ENCODE data around the gene CEBPB. TPM values are rescaled to one million over a fixed set of nuclear protein-coding genes. Genes with fewer than 3 reads are reported as not detected.

CEBPB gene
- total and polyA plus RNA-seq, 2 donors (not counting 1 experiment from before 2014, with no cell fraction given): 21.0 to 106 TPM

DNA sequence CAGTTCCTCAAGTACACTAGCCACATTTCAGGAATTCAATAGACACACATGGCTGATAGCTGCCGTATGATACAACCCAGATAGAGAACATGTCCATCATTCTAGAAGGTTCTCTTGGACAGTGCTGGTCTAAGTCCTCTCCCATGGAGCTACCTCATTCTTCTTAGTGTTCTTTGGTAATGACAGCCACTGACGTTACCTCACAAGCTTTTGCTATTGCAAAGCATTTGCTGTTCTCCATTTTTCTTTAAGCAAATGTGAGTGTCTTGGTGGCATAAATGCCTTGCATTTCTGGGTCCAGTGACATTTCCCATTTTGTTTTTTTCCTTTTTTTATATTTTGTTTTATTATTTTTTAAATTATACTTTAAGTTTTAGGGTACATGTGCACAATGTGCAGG, 8.3 kb upstream of the CEBPB start:
- Histone ChIP-seq H2AFZ (ENCODE audit: low read length) (no peak overlapping the region), H3K4me3 (replicated peaks in 1 of 4; ENCODE audit: control extremely low read depth in 1 of 4, insufficient read depth in 1 of 4, low read depth in 3 of 4, low read length in 4 of 4) (no peak overlapping the region), H3K9ac (ENCODE audit: insufficient read depth, low read length) (no peak overlapping the region), H3K27me3 (ENCODE audit: control insufficient read depth, insufficient read depth, low read length) (no peaks in the 10 kb centered on the region), H3K36me3 (ENCODE audit: control insufficient read depth, insufficient read depth, low read length) (no peaks in the 10 kb centered on the region), H3K27ac (ENCODE audit: insufficient read depth, low read length) (no peak overlapping the region), H3K4me2 (ENCODE audit: extremely low read depth, insufficient read depth, low read length) (no peak overlapping the region), H3K9me3 (ENCODE audit: control insufficient read depth, insufficient read depth, low read depth, low read length) (no peaks in the 10 kb centered on the region), H3K79me2 (ENCODE audit: control insufficient read depth, insufficient read depth, low read length) (no peaks in the 10 kb centered on the region), H4K20me1 (ENCODE audit: control insufficient read depth, extremely low read depth, insufficient read depth, low read length) (no peaks in the 10 kb centered on the region), H3K4me1 (ENCODE audit: control insufficient read depth, extremely low read depth, insufficient read depth, low read length) (no peaks in the 10 kb centered on the region)
- DNase-seq (ENCODE audit: low read depth in 2 of 2): no peak
- no peak for TF ChIP-seq EZH2 (IDR thresholded peaks at IDR 0.05; ENCODE audit: low read length, missing control alignments)
- TF ChIP-seq, protein P1, sequence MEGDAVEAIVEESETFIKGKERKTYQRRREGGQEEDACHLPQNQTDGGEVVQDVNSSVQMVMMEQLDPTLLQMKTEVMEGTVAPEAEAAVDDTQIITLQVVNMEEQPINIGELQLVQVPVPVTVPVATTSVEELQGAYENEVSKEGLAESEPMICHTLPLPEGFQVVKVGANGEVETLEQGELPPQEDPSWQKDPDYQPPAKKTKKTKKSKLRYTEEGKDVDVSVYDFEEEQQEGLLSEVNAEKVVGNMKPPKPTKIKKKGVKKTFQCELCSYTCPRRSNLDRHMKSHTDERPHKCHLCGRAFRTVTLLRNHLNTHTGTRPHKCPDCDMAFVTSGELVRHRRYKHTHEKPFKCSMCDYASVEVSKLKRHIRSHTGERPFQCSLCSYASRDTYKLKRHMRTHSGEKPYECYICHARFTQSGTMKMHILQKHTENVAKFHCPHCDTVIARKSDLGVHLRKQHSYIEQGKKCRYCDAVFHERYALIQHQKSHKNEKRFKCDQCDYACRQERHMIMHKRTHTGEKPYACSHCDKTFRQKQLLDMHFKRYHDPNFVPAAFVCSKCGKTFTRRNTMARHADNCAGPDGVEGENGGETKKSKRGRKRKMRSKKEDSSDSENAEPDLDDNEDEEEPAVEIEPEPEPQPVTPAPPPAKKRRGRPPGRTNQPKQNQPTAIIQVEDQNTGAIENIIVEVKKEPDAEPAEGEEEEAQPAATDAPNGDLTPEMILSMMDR (conservative IDR thresholded peaks at IDR 0.05 in 1 of 2, IDR thresholded peaks at IDR 0.05 in 1 of 2; ENCODE audit: low read depth in 1 of 2, low read length in 2 of 2): no peak

DNA sequence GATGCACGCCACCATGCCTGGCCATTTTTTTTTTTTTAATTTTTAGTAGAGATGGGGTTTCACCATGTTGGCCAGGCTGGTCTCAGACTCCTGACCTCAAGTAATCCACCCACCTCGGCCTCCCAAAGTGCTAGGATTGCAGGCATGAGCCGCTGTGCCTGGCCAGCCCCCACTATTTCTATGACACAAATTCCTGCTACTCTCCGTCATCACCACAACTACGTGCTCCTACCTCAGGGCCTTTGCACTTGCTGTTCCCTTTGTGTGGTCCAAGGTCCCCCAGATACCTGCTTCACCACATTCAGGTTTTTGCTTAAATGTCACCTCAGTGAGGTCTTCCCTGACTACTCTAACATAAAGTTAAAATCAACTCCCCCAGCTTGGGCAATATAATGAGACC, 5.2 kb upstream of the CEBPB start:
- Histone ChIP-seq H3K9ac (ENCODE audit: insufficient read depth, low read length) (no peak overlapping the region), H3K4me1 (ENCODE audit: control insufficient read depth, extremely low read depth, insufficient read depth, low read length) (peaks cover 3% of the 10 kb centered on the region), H2AFZ (ENCODE audit: low read length) (no peak overlapping the region), H3K36me3 (ENCODE audit: control insufficient read depth, insufficient read depth, low read length) (no peaks in the 10 kb centered on the region), H3K4me2 (ENCODE audit: extremely low read depth, insufficient read depth, low read length) (no peak overlapping the region), H3K27me3 (ENCODE audit: control insufficient read depth, insufficient read depth, low read length) (no peaks in the 10 kb centered on the region), H3K9me3 (ENCODE audit: control insufficient read depth, insufficient read depth, low read depth, low read length) (no peaks in the 10 kb centered on the region), H3K4me3 (replicated peaks in 1 of 4; ENCODE audit: control extremely low read depth in 1 of 4, insufficient read depth in 1 of 4, low read depth in 3 of 4, low read length in 4 of 4) (no peak overlapping the region), H4K20me1 (ENCODE audit: control insufficient read depth, extremely low read depth, insufficient read depth, low read length) (no peaks in the 10 kb centered on the region), H3K27ac (ENCODE audit: insufficient read depth, low read length) (no peak overlapping the region), H3K79me2 (ENCODE audit: control insufficient read depth, insufficient read depth, low read length) (no peaks in the 10 kb centered on the region)
- no peak for DNase-seq (ENCODE audit: low read depth in 2 of 2)
- TF ChIP-seq, protein P1 (conservative IDR thresholded peaks at IDR 0.05 in 1 of 2, IDR thresholded peaks at IDR 0.05 in 1 of 2; ENCODE audit: low read depth in 1 of 2, low read length in 2 of 2): no peak
- TF ChIP-seq EZH2 (IDR thresholded peaks at IDR 0.05; ENCODE audit: low read length, missing control alignments): no peak

DNA sequence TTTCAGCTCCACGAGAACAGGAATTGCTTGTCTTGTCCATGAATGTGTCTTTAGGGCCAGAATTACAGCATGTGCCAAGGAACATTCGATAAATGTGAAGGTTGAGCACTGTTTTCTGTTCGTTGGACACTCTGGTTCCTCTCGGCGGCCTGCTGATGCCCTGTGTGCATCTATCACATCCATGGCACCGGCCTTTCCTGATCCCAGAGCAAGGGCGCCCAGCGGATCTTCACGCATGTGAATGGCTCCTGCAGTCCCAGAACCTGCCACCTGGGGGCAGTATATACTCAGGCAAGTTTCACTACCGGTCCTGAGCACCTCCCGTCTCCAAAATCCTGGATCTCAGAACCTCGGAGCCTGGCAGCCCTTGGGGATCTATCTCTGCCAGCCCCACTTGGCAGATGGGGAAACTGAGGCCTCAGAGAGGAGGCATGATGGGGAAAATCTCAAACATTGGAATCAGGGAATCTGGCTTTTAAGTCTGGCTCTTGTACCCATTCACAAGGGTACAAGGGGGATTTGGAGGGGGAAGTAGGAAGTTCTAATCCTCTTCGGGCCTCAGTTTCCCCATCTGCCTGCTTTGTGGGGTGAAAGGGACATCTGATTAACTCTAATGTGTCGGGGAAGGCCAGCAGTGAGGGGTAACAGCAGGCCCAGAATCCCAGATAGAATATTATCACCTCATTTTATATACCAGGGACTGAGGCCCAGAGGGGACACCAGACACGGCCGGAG, 4.3 kb upstream of the CEBPB start:
- no peak overlapping the region for H3K4me3 ChIP-seq (replicated peaks in 1 of 4; ENCODE audit: control extremely low read depth in 1 of 4, insufficient read depth in 1 of 4, low read depth in 3 of 4, low read length in 4 of 4)
- peak overlapping the region; percentile 41 for H2AFZ ChIP-seq (ENCODE audit: low read length)
- TF ChIP-seq, protein P1 (conservative IDR thresholded peaks at IDR 0.05 in 1 of 2, IDR thresholded peaks at IDR 0.05 in 1 of 2; ENCODE audit: low read depth in 1 of 2, low read length in 2 of 2): peak; percentile 89 to 92
- no peak for TF ChIP-seq EZH2 (IDR thresholded peaks at IDR 0.05; ENCODE audit: low read length, missing control alignments)
- no peak overlapping the region for H3K4me2 ChIP-seq (ENCODE audit: extremely low read depth, insufficient read depth, low read length)
- H3K79me2 ChIP-seq (ENCODE audit: control insufficient read depth, insufficient read depth, low read length): peaks cover 1% of the 10 kb centered on the region
- no peak overlapping the region for H3K9ac ChIP-seq (ENCODE audit: insufficient read depth, low read length)
- H3K4me1 ChIP-seq (ENCODE audit: control insufficient read depth, extremely low read depth, insufficient read depth, low read length): peaks cover 3% of the 10 kb centered on the region
- no peaks in the 10 kb centered on the region for H3K36me3 ChIP-seq (ENCODE audit: control insufficient read depth, insufficient read depth, low read length)
- no peaks in the 10 kb centered on the region for H3K9me3 ChIP-seq (ENCODE audit: control insufficient read depth, insufficient read depth, low read depth, low read length)
- no peaks in the 10 kb centered on the region for H4K20me1 ChIP-seq (ENCODE audit: control insufficient read depth, extremely low read depth, insufficient read depth, low read length)
- H3K27me3 ChIP-seq (ENCODE audit: control insufficient read depth, insufficient read depth, low read length): no peaks in the 10 kb centered on the region
- no peak overlapping the region for H3K27ac ChIP-seq (ENCODE audit: insufficient read depth, low read length)
- DNase-seq (ENCODE audit: low read depth in 2 of 2): peak; percentile 60 to 84

All from fibroblast of lung (primary cell).